ENCODE data around the gene HEXD.

HEXD gene

DNA sequence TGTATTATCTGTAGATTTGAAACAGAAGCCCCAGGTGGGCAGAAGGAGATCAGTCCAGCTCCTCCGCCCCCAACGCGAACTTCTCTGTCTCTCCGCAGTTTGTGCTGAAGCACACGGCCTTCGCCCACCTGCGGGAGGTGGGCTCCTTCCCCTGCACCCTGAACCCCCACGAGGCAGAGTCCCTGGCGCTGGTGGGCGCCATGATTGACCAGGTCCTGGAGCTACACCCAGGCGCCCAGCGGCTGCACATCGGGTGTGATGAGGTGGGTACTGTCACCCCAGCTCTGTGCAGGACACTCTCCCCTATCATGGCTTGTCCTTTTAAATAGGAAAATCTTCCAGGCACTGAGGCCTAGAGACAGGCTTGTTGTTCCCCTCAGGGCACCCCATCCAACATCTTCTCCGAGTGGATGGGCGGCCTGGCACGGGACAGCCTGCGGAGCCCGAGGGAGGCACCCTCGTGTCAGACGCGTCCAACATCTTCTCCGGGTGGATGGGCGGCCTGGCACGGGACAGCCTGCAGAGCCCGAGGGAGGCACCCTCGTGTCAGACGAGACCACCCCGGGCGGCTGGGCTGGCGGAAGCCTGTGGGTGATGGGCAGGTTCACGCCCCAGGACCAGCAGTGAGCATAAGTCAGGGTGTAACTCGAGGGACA, 15.5 kb downstream of the HEXD start:
- H3K4me3 ChIP-seq (ENCODE audit: low read depth, low read length): no peak overlapping the region
- no peak for DNase-seq (ENCODE audit: low read depth)
- no peak for TF ChIP-seq CTCF (IDR thresholded peaks at IDR 0.05; ENCODE audit: insufficient read depth, low read depth, low read length, missing control alignments)

GRCh38 chr17:82434216-82434565, 16.0 kb downstream of the HEXD start:
- peak; percentile 54 for DNase-seq (ENCODE audit: low read depth)
- no peak overlapping the region for H3K4me3 ChIP-seq (ENCODE audit: low read depth, low read length)
- TF ChIP-seq CTCF (IDR thresholded peaks at IDR 0.05; ENCODE audit: insufficient read depth, low read depth, low read length, missing control alignments): no peak

GRCh38 chr17:82435103-82435502, 17.0 kb downstream of the HEXD start:
- no peak overlapping the region for H3K4me3 ChIP-seq (ENCODE audit: low read depth, low read length)
- no peak for DNase-seq (ENCODE audit: low read depth)
- no peak for TF ChIP-seq CTCF (IDR thresholded peaks at IDR 0.05; ENCODE audit: insufficient read depth, low read depth, low read length, missing control alignments)

DNA sequence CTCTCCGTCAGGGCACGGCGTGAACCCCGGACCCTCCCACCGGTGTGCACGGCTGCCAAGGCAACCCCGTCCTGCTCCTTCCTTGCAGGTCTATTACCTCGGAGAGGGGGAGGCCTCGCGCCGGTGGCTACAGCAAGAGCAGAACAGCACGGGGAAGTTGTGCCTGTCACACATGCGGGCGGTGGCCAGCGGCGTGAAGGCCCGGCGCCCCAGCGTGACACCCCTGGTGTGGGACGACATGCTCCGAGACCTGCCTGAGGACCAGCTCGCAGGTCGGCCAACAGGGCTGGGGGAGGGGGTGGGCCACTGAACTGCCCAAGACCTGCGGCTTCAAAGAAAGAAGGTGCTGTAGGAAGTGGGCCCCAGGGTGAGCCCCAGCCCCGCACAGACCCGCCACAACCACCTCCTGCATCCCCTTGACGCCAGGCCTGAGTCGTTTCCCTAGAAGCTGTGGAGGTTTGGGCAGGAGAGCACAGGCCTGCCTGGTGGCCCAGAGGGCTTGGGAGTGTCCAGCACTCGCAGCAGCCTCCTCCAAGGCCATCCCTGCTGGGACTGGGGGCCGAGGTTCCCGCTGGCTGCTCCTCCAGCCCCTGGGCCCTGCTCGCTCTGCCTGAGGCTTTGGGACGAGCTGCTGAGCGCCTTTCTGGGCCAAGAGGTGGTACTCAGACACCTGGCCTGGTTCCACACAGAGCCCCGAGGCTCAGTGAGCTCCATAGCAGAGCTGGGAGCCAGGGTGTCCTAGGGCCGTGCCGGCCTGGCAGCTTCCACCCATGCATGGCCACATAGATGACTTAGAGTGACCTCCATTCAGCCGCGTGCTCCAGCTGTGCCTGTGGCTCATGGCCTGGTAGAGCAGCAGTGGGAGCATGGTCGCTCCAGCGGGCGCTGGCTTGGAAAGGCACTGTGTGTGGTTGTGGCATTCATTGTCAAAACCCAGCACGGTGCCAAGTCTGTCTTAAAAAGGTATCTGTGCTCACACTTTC, 17.7 kb downstream of the HEXD start:
- no peak for DNase-seq (ENCODE audit: low read depth)
- H3K4me3 ChIP-seq (ENCODE audit: low read depth, low read length): no peak overlapping the region
- TF ChIP-seq CTCF (IDR thresholded peaks at IDR 0.05; ENCODE audit: insufficient read depth, low read depth, low read length, missing control alignments): no peak

DNA sequence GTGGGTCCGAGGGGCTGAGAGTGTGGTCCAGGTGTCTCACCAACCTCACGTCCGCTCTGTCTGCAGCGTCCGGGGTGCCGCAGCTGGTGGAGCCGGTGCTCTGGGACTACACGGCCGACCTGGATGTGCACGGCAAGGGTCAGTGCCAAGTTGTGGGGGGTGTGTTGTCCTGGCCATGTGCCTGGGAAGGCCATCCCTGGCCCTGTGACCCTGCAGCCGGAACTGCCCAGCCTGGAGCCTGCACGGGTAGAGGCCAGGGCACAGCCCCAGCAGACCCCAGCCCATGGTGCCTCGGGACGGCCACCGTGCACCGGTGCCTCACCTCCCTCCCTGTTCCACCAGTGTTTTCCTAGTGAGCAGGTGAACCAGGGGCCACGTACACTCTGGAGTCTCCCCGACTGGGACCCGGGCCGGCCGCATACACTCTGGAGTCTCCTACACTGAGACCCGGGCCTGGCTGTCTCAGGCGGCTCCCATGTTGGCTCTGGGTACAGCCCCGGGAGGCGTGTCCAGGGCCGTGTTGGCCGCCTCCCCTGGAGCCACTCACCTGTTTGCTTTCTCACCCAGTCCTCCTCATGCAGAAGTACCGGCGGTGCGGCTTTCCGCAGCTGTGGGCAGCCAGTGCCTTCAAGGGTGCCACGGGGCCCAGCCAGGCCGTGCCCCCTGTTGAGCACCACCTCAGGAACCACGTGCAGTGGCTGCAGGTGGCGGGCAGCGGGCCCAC, 18.6 kb downstream of the HEXD start:
- TF ChIP-seq CTCF (IDR thresholded peaks at IDR 0.05; ENCODE audit: insufficient read depth, low read depth, low read length, missing control alignments): no peak
- no peak overlapping the region for H3K4me3 ChIP-seq (ENCODE audit: low read depth, low read length)
- no peak for DNase-seq (ENCODE audit: low read depth)

DNA sequence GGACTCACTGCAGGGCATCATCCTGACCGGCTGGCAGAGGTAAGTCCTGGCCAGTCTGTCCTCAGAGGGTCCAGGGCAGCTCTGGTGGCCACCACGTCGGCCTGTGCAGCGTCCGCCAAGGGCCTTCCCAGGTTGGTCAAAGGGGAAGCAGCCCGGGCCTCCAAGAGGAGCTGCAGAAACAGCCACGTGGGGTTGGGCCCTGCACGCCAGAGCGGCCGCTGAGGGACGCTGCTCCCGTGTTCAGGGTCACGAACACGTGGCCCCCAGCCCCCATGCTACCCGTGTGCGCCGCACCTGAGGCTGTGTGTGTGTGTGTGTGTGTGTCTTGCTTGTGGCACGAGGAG, 19.1 kb downstream of the HEXD start:
- no peak overlapping the region for H3K4me3 ChIP-seq (ENCODE audit: low read depth, low read length)
- DNase-seq (ENCODE audit: low read depth): no peak
- TF ChIP-seq CTCF (IDR thresholded peaks at IDR 0.05; ENCODE audit: insufficient read depth, low read depth, low read length, missing control alignments): no peak

Measured in GM12865 (cell line).